Fibroblast of the aortic adventitia (primary cell): Measurements from ENCODE around the gene WBP1L. TPM values are rescaled to one million over a fixed set of nuclear protein-coding genes. Genes with fewer than 3 reads are reported as not detected.

Experiments used
- DNase-seq: peaks from one replicate; pipeline ENCODE4 v3.0.0-alpha.2; 2010; ENCODE audit warnings: low read depth
- H3K4me3 ChIP-seq: 2 replicates; pipeline ENCODE4 v1.5.1; 2011; ENCODE audit warnings: low read depth, mild to moderate bottlenecking, control low read depth, low read length, moderate library complexity
- total RNA-seq: library from RNA; depleted of rRNA; stranded (reverse); fragments of >200 nt; gene quantifications from 2 replicates; pipeline ENCODE4 v1.2.3, GENCODE V29; 2012; ENCODE audit warnings: low replicate concordance
- TF ChIP-seq, protein P1 (sequence below): IDR thresholded peaks from 2 replicates; pipeline ENCODE4 v1.5.1; 2011; ENCODE audit warnings: mild to moderate bottlenecking, low read length, control low read depth, inconsistent platforms; ENCODE audit not compliant: insufficient read depth

WBP1L gene
- total RNA-seq, 1 donor: 76.1 TPM

DNA sequence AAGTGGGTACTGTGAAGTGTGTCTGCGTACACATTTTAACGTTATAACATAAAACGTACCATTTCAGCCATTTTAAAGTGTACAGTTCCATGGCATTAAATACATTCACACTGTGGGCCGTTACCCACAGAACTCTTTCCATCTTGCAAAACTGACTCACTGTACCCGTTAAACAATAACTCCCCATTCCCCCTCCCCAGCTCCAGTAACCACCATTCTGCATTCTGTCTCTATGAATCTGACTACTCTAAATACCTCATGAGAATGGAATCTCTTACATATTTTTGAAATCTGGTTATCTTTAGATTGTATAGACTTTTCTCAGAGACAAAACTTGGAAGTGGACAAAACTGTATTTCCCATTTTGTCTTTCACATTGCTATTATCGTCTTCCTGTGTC lies 38.8 kb upstream of the WBP1L start:
- TF ChIP-seq, protein P1, sequence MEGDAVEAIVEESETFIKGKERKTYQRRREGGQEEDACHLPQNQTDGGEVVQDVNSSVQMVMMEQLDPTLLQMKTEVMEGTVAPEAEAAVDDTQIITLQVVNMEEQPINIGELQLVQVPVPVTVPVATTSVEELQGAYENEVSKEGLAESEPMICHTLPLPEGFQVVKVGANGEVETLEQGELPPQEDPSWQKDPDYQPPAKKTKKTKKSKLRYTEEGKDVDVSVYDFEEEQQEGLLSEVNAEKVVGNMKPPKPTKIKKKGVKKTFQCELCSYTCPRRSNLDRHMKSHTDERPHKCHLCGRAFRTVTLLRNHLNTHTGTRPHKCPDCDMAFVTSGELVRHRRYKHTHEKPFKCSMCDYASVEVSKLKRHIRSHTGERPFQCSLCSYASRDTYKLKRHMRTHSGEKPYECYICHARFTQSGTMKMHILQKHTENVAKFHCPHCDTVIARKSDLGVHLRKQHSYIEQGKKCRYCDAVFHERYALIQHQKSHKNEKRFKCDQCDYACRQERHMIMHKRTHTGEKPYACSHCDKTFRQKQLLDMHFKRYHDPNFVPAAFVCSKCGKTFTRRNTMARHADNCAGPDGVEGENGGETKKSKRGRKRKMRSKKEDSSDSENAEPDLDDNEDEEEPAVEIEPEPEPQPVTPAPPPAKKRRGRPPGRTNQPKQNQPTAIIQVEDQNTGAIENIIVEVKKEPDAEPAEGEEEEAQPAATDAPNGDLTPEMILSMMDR: no peak
- DNase-seq: peak; percentile 68
- H3K4me3 ChIP-seq: no peak overlapping the region

DNA sequence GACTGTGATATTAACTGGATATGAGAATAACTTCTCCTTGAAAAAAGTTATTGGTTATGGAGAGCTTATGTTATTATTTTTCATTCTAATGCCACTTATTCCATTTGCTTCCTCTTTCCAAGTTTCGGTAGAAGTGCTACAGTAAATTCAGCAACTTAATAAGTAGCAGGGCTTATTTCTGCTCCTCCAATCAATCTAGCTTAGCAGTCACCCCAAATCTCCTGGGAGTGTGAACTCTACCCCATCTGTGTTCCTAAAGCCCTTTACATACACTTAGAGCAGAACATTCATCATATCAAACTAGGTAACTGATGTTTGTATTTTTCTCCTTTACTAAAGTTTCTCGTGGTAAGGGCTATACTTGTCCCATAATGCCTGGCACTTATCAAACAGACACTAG lies 38.2 kb upstream of the WBP1L start:
- DNase-seq: no peak
- no peak overlapping the region for H3K4me3 ChIP-seq
- TF ChIP-seq, protein P1: no peak

DNA sequence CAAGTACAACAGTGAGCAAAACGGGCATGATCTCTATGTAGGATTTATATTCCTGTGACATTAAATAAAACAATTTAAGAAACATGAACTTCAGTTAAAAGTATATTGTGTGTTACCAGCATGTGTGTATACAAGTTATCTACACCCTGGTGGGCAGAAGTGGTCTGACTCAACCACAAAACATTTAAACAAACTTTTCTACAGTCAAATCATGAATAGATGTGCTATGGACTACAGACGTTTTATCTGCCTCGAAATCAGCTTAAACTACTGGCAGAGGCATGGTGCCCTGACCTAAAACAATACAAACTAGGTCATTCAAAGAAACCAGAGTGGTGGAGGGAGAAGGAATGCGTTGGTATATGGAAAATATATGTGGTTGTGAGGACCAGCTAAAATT lies 33.1 kb upstream of the WBP1L start:
- H3K4me3 ChIP-seq: no peak overlapping the region
- DNase-seq: peak; percentile 83
- TF ChIP-seq, protein P1: peak; percentile 21

DNA sequence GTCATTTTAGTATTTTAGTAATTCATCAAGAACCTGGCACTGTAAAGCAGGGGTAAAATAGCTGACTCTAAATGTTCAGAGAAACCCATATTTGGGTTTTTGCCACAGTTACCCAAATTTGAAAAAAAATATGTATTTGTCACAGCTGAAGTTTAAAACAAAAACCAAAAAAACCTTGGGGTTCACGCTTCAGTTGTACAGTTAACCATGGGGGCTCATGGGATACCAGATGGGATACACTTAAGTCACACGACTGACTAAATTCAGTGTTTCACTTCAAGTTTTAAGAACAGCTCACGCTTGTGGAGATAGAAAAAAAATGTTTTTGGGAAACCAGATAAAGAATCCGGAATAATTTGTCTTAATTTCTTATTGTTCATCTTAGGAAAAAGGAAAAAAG lies 31.7 kb upstream of the WBP1L start:
- no peak for DNase-seq
- TF ChIP-seq, protein P1: no peak
- H3K4me3 ChIP-seq: no peak overlapping the region

DNA sequence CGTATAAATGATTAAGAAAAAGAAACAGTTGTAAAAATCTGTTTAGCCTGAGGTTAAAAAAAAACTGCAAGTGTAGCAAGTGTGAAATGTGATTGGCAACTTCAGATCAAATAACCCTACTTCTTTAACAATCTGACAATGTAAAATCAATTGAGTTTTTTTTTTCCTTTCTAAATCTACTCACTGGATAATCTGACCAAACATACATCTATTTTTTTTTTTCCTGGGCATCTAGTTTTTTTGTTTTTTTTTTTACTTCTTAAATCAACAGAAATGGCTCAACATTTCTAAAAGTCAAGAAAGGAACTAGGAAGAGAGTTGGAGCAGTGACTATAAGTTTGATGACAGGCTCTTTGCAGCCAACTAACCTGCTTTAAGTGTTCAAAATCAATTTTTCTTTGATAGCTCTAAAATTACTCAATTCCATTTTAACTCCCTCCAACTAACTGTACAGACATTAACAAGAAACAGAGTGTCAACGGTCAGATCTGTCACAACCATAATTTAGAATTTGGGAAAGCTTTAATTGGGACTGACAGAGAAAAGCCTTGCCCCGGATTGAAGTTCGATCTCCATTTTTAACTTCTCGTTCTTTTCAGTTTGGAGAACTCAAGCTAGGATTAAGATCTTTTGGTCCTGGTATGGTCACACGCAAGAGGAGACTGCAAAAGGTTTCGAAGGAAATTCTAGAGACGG lies 30.8 kb upstream of the WBP1L start:
- TF ChIP-seq, protein P1: no peak
- DNase-seq: no peak
- peak overlapping the region; percentile 94 for H3K4me3 ChIP-seq

DNA sequence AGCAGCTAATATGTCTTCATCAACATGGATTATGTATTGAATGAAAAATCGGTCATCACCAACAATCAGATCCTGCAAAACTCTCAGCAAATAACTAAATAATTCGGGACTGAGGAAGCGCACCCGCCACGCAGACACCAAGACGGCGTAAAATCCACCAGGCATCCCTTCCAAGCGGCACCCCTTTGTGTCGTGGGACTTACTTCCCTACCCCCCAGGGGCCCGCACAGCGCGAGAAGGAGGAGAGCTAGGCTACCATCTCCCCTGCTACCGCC lies 30.3 kb upstream of the WBP1L start:
- no peak for DNase-seq
- TF ChIP-seq, protein P1: peak; percentile 66
- peak overlapping the region; percentile 94 for H3K4me3 ChIP-seq
